Cardiac fibroblast (primary cell): Measurements from ENCODE around the gene FABP7.

Experiments
- DNase-seq, 2 donors: peaks; one replicate each; pipeline versions ENCODE4 v3.0.0 to v3.0.0-alpha.2; 2010; ENCODE audit warnings: low read depth in 2 of 2
- H3K4me3 ChIP-seq, 2 donors: replicated peaks in 1 of 2; 1 replicate in 1 of 2; 2 replicates in 1 of 2; pipeline ENCODE4 v1.5.1; 2011; ENCODE audit warnings: low read depth in 2 of 2, low read length in 2 of 2, mild to moderate bottlenecking in 2 of 2, moderate library complexity in 1 of 2
- CTCF ChIP-seq: IDR thresholded peaks from one replicate; pipeline ENCODE4 v1.5.1; 2011; ENCODE audit warnings: low read depth, mild to moderate bottlenecking, low read length, inconsistent platforms

Gene FABP7

GRCh38 chr6:122818866-122819265, 39.4 kb downstream of the FABP7 start:
- no peak for TF ChIP-seq CTCF
- DNase-seq: no peak
- H3K4me3 ChIP-seq: no peak overlapping the region

GRCh38 chr6:122821095-122821494, 41.6 kb downstream of the FABP7 start:
- TF ChIP-seq CTCF: no peak
- no peak overlapping the region for H3K4me3 ChIP-seq
- no peak for DNase-seq

- no peak for TF ChIP-seq CTCF
- no peak for DNase-seq
- no peak overlapping the region for H3K4me3 ChIP-seq
Observed at GRCh38 chr6:122825163-122825562, 45.6 kb downstream of the FABP7 start.

- no peak for TF ChIP-seq CTCF
- DNase-seq: no peak
- H3K4me3 ChIP-seq: no peak overlapping the region
Observed at GRCh38 chr6:122829456-122829855, 49.9 kb downstream of the FABP7 start.

GRCh38 chr6:122831511-122831910, 52.0 kb downstream of the FABP7 start:
- DNase-seq: no peak
- no peak for TF ChIP-seq CTCF
- H3K4me3 ChIP-seq: no peak overlapping the region

GRCh38 chr6:122832459-122832858, 52.9 kb downstream of the FABP7 start:
- no peak for TF ChIP-seq CTCF
- H3K4me3 ChIP-seq: no peak overlapping the region
- no peak for DNase-seq

GRCh38 chr6:122833021-122833491, 53.5 kb downstream of the FABP7 start:
- no peak for DNase-seq
- TF ChIP-seq CTCF: no peak
- no peak overlapping the region for H3K4me3 ChIP-seq
